HG02852 (cell line): ENCODE data around the gene MRPL34.

Source experiments
- ATAC-seq: cut with Tn5 transposase; IDR thresholded peaks from one replicate; pipeline ENCODE4 v1.9.1; 2021; ENCODE audit warnings: mild to moderate bottlenecking, moderate library complexity; ENCODE audit not compliant: unreplicated experiment

MRPL34 gene

DNA sequence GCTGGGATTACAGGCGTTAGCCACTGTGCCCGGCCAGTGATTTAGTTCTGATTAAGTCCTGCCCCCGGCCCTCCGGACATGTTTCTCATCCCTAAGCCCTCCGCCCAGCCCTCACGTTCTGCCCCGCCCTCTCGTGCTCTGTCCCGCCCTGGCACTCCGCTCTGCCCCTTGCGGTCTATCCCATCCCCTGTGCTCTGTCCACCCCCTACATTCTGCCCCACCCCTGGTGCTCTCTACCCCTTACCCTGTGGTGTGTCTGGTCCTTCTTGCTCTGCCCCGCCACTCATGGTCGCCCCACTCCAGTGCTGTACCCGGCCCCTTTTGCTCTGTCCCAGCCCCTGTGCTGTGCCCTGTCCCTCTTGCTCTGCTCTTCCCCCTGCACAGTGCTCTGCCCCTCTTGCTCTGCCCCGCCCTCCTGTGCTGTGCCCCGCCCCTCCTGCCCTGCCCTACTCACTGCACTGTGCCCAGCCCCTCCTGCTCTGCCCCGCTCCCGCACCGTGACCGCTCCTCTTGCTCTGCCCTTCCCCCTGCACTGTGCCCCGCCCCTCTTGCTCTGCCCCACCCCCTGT is 34.7 kb downstream of the MRPL34 start:
- no peak for ATAC-seq

DNA sequence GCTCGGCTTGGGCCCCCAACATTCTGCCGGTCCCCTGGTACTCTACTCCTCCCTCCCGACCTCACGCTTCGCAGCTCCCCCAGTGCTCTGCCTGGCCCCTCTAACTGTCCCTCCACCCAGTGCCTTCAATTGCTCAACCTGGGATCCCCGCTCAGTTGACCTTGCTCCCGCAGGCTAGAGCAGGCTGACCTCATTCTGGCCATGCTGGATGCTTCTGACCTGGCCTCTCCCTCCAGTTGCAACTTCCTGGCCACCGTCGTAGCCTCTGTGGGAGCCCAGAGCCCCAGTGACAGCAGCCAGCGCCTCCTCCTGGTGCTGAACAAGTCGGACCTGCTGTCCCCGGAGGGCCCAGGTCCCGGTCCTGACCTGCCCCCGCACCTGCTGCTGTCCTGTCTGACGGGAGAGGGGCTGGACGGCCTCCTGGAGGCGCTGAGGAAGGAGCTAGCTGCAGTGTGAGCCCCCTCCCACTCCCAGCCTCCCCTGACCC is 35.2 kb downstream of the MRPL34 start:
- ATAC-seq: no peak

DNA sequence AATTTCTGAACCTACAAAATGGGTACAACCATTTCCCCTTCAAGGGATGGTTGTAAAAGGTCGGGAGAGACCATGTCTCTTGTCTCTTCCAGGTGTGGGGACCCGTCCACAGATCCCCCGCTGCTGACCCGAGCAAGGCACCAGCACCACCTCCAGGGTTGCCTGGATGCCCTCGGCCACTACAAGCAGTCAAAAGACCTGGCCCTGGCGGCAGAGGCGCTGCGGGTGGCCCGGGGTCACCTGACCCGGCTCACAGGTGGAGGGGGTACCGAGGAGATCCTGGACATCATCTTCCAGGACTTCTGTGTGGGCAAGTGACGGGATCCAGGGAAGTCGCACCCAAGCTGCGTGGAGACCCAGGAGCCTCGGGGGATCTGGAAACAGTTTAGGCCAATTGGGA is 35.7 kb downstream of the MRPL34 start:
- ATAC-seq: no peak

DNA sequence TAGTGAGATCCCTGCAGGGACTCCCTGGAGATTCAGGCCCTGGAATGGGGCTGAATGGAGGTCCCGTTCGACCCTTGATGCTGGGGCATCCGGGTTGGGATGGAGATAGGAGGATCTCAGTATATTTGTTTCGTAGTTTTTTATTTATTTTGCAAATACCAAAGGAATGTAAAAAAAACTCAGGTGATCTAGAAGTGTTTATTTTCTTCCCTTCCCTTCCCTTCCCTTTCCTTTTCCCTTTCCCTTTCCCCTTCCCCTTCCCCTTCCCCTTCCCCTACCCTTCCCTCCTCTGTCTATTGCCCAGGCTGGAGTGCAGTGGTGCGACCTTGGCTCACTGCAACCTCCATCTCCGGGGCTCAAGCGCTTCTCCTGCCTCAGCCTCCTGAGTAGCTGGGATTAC is 36.2 kb downstream of the MRPL34 start:
- no peak for ATAC-seq

DNA sequence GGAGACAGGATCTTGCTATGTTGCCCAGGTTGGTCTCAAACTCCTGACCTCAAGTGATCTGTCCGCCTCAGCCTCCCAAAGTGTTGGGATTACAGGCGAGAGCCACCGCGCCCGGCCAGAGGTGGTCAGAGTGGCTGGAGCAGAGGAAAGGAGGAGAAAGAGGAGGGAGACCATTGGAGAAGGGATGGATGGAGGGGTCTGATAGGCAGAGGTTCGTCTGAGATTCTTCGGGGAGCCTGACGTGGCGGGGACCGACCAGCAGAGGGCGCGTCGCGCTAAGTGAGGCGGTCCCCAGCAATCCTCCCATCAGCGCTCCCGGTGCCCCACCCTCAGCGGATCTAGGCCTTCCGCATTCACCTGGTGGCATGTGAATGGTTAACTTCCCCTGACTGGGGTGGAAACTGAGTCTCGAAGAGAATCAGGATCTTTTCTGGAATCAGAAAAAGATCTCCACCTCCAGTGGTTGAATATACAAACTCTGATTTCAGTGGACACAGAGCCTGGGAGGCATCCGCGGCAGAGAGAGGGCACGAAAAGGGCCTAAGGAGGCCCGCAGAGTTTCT is 40.5 kb downstream of the MRPL34 start:
- ATAC-seq: peak; percentile 55

DNA sequence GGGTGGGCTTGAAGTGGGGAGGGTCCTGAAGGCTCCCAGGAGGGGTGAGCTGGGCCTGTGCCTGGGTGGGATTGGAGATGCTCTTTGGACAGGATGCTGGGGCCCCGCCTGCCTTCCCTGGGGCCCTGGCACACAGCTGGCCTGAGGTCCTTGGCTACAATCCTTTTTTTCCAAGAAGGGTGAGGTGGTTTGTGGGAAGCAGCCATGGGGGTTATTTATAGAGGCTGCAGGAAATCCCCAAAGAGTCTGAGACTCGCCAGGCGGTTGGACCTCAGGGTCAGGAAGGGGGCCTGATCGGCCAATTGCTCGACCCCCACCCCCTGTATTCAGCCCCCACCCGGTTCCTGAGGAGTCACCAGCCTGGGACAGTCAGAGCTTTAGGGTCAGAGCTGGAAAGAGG is 41.7 kb downstream of the MRPL34 start:
- no peak for ATAC-seq

DNA sequence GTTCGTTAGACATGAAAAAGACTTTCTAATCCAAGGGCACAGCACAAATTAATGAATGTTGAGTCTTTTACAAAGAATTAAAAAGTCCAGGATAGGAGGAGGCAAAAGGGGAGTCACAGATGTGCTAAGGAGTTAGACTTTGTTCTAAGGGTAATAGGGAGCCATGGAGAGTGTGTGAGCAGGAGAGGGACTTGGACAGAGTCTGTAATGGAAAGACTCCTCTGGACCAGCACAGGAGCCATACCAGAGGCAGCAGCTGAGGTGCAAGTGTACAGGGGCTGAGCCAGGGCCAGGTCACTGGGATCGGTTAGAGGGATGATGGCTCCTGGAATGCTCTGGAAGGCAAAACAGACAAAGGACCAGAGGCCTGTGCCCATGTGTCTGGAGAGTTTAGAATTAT is 42.2 kb downstream of the MRPL34 start:
- ATAC-seq: no peak

DNA sequence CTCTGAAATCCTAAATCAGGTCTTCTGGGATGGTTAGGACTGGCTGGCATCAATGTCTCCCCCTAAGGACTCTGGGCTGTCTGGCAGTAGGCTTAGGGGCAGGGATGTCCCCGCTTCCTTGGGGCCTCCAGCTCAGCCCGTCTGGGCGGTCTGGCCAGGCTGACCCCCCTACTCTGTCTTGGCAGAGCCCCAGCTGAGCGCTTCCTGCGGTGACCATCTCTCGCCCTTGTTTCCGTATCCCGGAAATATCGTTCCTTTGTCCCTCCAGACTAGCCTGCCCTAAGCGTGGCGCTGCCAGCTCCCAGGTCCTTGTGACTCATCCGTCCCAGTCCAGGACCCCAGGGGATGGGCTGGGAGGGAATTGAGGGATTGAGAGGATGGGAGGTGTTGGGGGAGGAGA is 43.0 kb downstream of the MRPL34 start:
- no peak for ATAC-seq

DNA sequence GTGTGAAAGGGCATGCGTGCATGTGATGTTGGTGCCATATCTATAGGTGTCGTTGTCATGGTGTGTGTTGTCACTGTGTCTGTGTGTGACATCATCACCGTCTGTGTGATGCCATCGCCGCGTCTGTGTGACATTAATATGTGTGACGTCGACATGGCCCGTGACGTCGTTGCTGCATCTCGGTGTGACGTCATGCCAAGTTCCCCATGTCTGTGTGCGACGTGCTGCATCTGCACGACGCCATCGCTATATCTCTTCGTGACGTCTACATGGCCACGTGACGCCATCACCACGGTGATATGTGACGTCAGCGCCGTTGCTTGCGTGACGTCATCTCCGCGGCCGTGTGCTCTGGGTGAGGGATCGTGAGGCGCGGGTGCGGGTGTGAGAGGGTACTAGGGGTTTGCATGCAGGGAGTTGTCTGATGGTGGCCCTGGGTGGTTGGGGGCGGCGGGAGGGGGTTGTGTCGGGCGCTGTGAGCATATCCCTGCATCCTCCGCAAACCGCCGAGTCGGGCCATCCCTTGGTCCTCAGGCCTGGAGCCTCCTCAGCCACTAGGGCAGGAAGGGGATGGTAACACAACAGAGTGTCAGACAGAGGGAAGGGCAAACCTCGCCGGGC is 46.3 kb downstream of the MRPL34 start:
- no peak for ATAC-seq

DNA sequence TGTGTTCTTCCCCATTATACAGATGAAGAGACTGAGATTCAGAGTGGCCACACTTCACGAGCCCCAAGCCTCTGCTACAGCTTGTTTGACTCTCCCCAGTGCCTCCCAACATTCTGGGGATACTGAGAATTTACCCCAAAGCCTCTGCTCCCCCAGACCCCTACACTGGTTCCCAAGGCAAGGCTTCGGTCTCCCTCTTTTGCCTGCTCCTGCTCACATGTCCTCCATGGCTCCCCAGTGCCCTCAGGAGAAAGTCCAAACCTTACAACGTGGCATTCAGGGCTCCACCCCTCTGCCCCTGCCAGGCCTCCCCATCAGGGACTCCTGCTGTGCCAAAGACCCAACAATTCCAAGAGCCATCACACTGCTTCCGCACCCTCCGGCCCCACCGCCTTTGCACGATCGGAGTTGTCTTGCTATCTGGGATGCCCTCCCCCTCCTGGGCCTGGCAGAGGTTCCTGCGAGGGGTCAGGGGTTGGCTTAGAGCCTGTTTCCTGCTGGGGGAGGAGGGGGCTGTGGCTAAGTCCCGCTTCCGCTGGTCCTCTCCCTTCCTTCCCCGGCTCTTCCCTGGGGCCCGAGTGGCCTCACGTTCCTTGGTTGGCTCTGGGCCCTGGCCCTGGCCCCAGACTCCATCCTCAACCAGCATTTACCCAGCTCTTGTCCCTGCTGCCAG is 47.1 kb downstream of the MRPL34 start:
- no peak for ATAC-seq

DNA sequence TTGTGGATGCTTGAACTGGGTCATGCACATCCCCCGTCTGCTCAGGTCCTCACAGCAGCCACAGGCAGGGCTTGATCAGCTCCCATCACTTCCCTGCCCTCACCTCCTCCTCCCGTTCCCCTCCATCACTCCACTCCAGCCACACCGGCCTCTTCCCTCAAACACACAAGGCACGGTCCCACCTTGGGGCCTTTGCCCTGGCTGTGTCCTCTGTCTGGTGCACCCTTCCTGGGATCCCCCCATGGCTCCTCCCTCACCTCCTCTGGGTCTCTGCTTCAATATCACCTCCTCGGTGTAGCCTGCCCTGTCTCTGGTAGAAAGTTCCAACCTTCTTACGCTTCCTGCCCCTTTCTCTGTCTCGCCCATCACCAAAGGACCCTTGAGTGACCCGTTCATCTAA is 47.7 kb downstream of the MRPL34 start:
- no peak for ATAC-seq
